HepG2 (cell line): ENCODE data around the gene SHISA5. TPM values are rescaled to one million over a fixed set of nuclear protein-coding genes. Genes with fewer than 3 reads are reported as not detected.
"Not testable (repeated sequence)": the region's sequence is repeated elsewhere in the genome, so short reads cannot be mapped to it uniquely, and the experiment has no call there.

Experiments
- ATAC-seq: fragments of 200-7000 bp; cut with Tn5 transposase; 3 replicates; pipeline ENCODE4 v1.9.1; 2020; ENCODE audit warnings: mild to moderate bottlenecking, moderate library complexity
- BruUV-seq: library from RNA; stranded (reverse); fragments of 400-500 nt; replicated peaks from 2 replicates; lab custom pipeline; 2021; lab: Mats Ljungman, UMichigan
- CTCF ChIA-PET: fragments of 300-600 bp; formaldehyde crosslinking; extraction: SDS; loops from one replicate; lab custom pipeline; 2021; ENCODE audit warnings: low total read pairs, inconsistent platforms, low intra/inter-chr PET ratio; lab: Yijun Ruan, JAX
- POLR2A ChIA-PET: fragments of 350-600 bp; sonication (Branson Sonifier 250); formaldehyde crosslinking; loops from one replicate; lab custom pipeline; 2020; ENCODE audit warnings: antibody characterized with exemption, inconsistent platforms; lab: Yijun Ruan, JAX
- DNase-seq: peaks from one replicate; pipeline ENCODE4 v3.0.0-alpha.2; 2015; ENCODE audit warnings: low spot score
- FAIRE-seq: peaks from 3 replicates; lab custom pipeline; 2011; peaks lifted over from hg19 to GRCh38; lab: Jason Lieb, UNC
- H2AFZ ChIP-seq: one replicate; pipeline ENCODE4 v1.6.1; 2011; ENCODE audit warnings: low read length, inconsistent platforms
- H3K27ac ChIP-seq: fragments of 300-600 bp; 3 replicates; pipeline ENCODE4 v1.8.0; 2011; ENCODE audit warnings: mixed run types, mild to moderate bottlenecking, mixed read lengths, low read length, inconsistent platforms; ENCODE audit not compliant: insufficient read depth; ENCODE audit errors: extremely low read length
- H3K27me3 ChIP-seq, 2 experiments: fragments of 200-600 bp in 1 of 2; 2 replicates in 1 of 2; 3 replicates in 1 of 2; pipeline versions ENCODE4 v1.6.0 to v1.8.0; 2011; ENCODE audit warnings: low read length in 2 of 2, mild to moderate bottlenecking in 2 of 2, moderate library complexity in 2 of 2, inconsistent platforms in 1 of 2; ENCODE audit not compliant: insufficient read depth in 2 of 2, control insufficient read depth in 1 of 2
- H3K36me3 ChIP-seq, 2 experiments: fragments of 200-600 bp in 1 of 2; replicated peaks in 1 of 2; 2 replicates in 1 of 2; 3 replicates in 1 of 2; pipeline versions ENCODE4 v1.5.1 to v1.8.0; 2011; ENCODE audit warnings: low read length in 2 of 2, inconsistent platforms in 1 of 2; ENCODE audit not compliant: insufficient read depth in 2 of 2, control insufficient read depth in 1 of 2
- H3K4me1 ChIP-seq: 2 replicates; pipeline ENCODE4 v1.5.1; 2012; ENCODE audit warnings: low read length, inconsistent platforms; ENCODE audit not compliant: insufficient read depth
- H3K4me2 ChIP-seq: 2 replicates; pipeline ENCODE4 v1.6.0; 2011; ENCODE audit warnings: low read depth, low read length, inconsistent platforms
- H3K4me3 ChIP-seq, 3 experiments: fragments of 200-600 bp in 1 of 3; sonication (generic), shearing (Covaris generic) in 1 of 3; replicated peaks in 1 of 3; 2 replicates each; pipeline ENCODE4 v1.5.1; 2011 to 2016; ENCODE audit warnings: low read length in 3 of 3, inconsistent platforms in 2 of 3, low read depth in 2 of 3, mild to moderate bottlenecking in 2 of 3, control low read depth in 1 of 3, mixed read lengths in 1 of 3; ENCODE audit not compliant: insufficient read depth in 1 of 3
- H3K79me2 ChIP-seq: one replicate; pipeline ENCODE4 v1.6.1; 2011; ENCODE audit warnings: low read length, inconsistent platforms; ENCODE audit not compliant: insufficient read depth
- H3K9ac ChIP-seq: 2 replicates; pipeline ENCODE4 v1.6.0; 2011; ENCODE audit warnings: mild to moderate bottlenecking, low read depth, low read length, inconsistent platforms; ENCODE audit not compliant: insufficient read depth
- H3K9me3 ChIP-seq: 2 replicates; pipeline ENCODE4 v1.5.1; 2012; ENCODE audit warnings: mild to moderate bottlenecking, low read length
- H4K20me1 ChIP-seq: 2 replicates; pipeline ENCODE4 v1.6.0; 2011; ENCODE audit warnings: inconsistent platforms, mild to moderate bottlenecking, low read length, moderate library complexity; ENCODE audit not compliant: insufficient read depth
- CREBL2 ChIP-seq: sonication (generic); formaldehyde crosslinking; IDR thresholded peaks from 2 replicates; pipeline ENCODE4 v1.8.1; 2023; ENCODE audit warnings: missing genetic modification reagents, mild to moderate bottlenecking, borderline replicate concordance
- GPN1 ChIP-seq: sonication (generic); formaldehyde crosslinking; IDR thresholded peaks from 2 replicates; pipeline ENCODE4 v1.5.1; 2020; ENCODE audit warnings: missing genetic modification reagents, borderline replicate concordance
- MEIS1 ChIP-seq: sonication (generic); formaldehyde crosslinking; IDR thresholded peaks from 2 replicates; pipeline ENCODE4 v1.9.0; 2021; ENCODE audit warnings: mild to moderate bottlenecking, missing genetic modification reagents, moderate library complexity, borderline replicate concordance
- POGZ ChIP-seq: sonication (generic); formaldehyde crosslinking; IDR thresholded peaks from 2 replicates; pipeline ENCODE4 v1.4.0; 2020; ENCODE audit warnings: mild to moderate bottlenecking, missing genetic modification reagents
- ZEB1 ChIP-seq: IDR thresholded peaks from 2 replicates; pipeline ENCODE4 v1.6.1; 2012; ENCODE audit warnings: mild to moderate bottlenecking, low read depth, inconsistent platforms; ENCODE audit not compliant: insufficient replicate concordance
- ZFAT ChIP-seq: sonication (generic); formaldehyde crosslinking; conservative IDR thresholded peaks from 2 replicates; pipeline ENCODE4 v1.8.1; 2023; ENCODE audit warnings: missing genetic modification reagents, inconsistent platforms
- ZNF160 ChIP-seq: sonication (generic); formaldehyde crosslinking; IDR thresholded peaks from 2 replicates; pipeline ENCODE4 v1.8.0; 2022; ENCODE audit warnings: mild to moderate bottlenecking, inconsistent platforms, missing genetic modification reagents
- ZNF335 ChIP-seq: sonication (generic); formaldehyde crosslinking; IDR thresholded peaks from 2 replicates; pipeline ENCODE4 v1.4.0; 2020; ENCODE audit warnings: missing genetic modification reagents
- ZNF710 ChIP-seq: sonication (generic); formaldehyde crosslinking; IDR thresholded peaks from 2 replicates; pipeline ENCODE4 v1.5.0; 2020; ENCODE audit warnings: mild to moderate bottlenecking, missing genetic modification reagents, borderline replicate concordance
- ZNF747 ChIP-seq: sonication (generic); formaldehyde crosslinking; IDR thresholded peaks from 2 replicates; pipeline ENCODE4 v1.8.1; 2023; ENCODE audit warnings: missing genetic modification reagents, mild to moderate bottlenecking, borderline replicate concordance
- ZNF839 ChIP-seq: sonication (generic); formaldehyde crosslinking; IDR thresholded peaks from 2 replicates; pipeline ENCODE4 v1.4.0; 2020; ENCODE audit warnings: missing genetic modification reagents, mild to moderate bottlenecking, borderline replicate concordance
- WGBS: methylation state at CpG from one replicate; pipeline ENCODE4 v1.1.6; 2017; ENCODE audit warnings: low lambda C conversion rate; 5-methylcytosine and 5-hydroxymethylcytosine counted together
- in situ Hi-C: cut with HindIII; loops from 2 replicates; pipeline ENCODE4 v1.10.0; 2017; ENCODE audit warnings: low pct_unique_long_range_greater_than_20kb; ENCODE audit not compliant: extremely low pct_ligation_motif_present
- intact Hi-C: fragments of 100-400 bp; cut with micrococcal nuclease; formaldehyde crosslinking; loops from one replicate; pipeline ENCODE4 v1.10.0; 2022; ENCODE audit not compliant: unreplicated experiment
- polyA plus RNA-seq, 8 experiments: library from polyadenylated mRNA; depleted of rRNA in 3 of 8; stranded (reverse) in 7 of 8; unstranded in 1 of 8; fragments of >200 nt; fragmentation: Illumina TruSeq in 4 of 8; extraction: Trizol in 4 of 8; gene quantifications; 2 replicates each; pipeline versions ENCODE4 v1.2.1 to v1.2.3, GENCODE V29; 2011 to 2016; ENCODE audit warnings: low read depth in 4 of 8, missing spikeins in 1 of 8, mixed read lengths in 1 of 8; ENCODE audit not compliant: insufficient read depth in 1 of 8
- total RNA-seq, 5 experiments: library from RNA; depleted of rRNA; stranded (reverse); fragments of >200 nt; fragmentation: Illumina TruSeq; extraction: Trizol; gene quantifications; 2 replicates each; pipeline ENCODE4 v1.2.3, GENCODE V29; 2016; ENCODE audit warnings: low read depth in 1 of 5

SHISA5 gene
- total and polyA plus RNA-seq, 2 of the 13 experiments (the other 11 are each of a cell fraction or from before 2014, with no cell fraction given), result 75.8 to 91.4 TPM

- TF ChIP-seq CREBL2 (CRISPR knock-in tag) (no peak), GPN1 (no peak), POGZ (CRISPR knock-in tag) (no peak), ZEB1 (no peak), ZFAT (no peak), ZNF160 (no peak), MEIS1 (CRISPR knock-in tag) (no peak), ZNF335 (CRISPR knock-in tag) (no peak), ZNF747 (no peak), ZNF839 (CRISPR knock-in tag) (no peak), ZNF710 (CRISPR knock-in tag) (no peak)
These were observed 48.4 kb upstream of the SHISA5 start (continued) for GRCh38 chr3:48552111-48552951.

- in situ Hi-C loops, DNase-seq, H2AFZ ChIP-seq, FAIRE-seq, H3K9ac ChIP-seq, CTCF ChIA-PET, H3K27ac ChIP-seq, ATAC-seq, H3K9me3 ChIP-seq, H3K27me3 ChIP-seq, intact Hi-C loops, H3K4me3 ChIP-seq, BruUV-seq: not testable (repeated sequence)
- Histone ChIP-seq H3K79me2 (peaks cover 60% of the 10 kb centered on the region), H4K20me1 (peaks cover 51% of the 10 kb centered on the region), H3K4me1 (peaks cover 70% of the 10 kb centered on the region), H3K36me3 (peaks cover 25 to 62% of the 10 kb centered on the region in 2 experiments; a peak in 4 of 5 replicates), H3K4me2 (peak overlapping the region; percentile 59; the same call in 1 of the 2 replicates)
- POLR2A ChIA-PET, result interaction anchor here (1.4 kb wide), 1 partner anchor 79 kb away, joined by 5 read pairs; no protein-coding TSS in a partner anchor
- 97% methylated on average over 7 of the region's 7 CpGs for WGBS
These were observed 47.7 kb upstream of the SHISA5 start for GRCh38 chr3:48551651-48552050.
